CD4-positive, alpha-beta T cell (primary cell): Measurements from ENCODE around the gene UNC45A. TPM values are rescaled to one million over a fixed set of nuclear protein-coding genes. Genes with fewer than 3 reads are reported as not detected.

Source experiments
- ATAC-seq: fragments of 200-7000 bp; cut with Tn5 transposase; one replicate; pipeline ENCODE4 v1.10.0; 2022; ENCODE audit warnings: mild to moderate bottlenecking; ENCODE audit not compliant: poor library complexity
- CTCF ChIA-PET: fragments of 350-600 bp; sonication (Branson Sonifier 250); formaldehyde crosslinking; loops from one replicate; lab custom pipeline; 2021; ENCODE audit warnings: antibody characterized with exemption, inconsistent platforms; lab: Charles Lee
- POLR2A ChIA-PET: fragments of 350-600 bp; sonication (Branson Sonifier 250); formaldehyde crosslinking; loops from one replicate; lab custom pipeline; 2021; ENCODE audit warnings: antibody characterized with exemption, inconsistent platforms; lab: Charles Lee
- DNase-seq, 14 experiments: peaks; one replicate each; pipeline ENCODE4 v3.0.0-alpha.2; 2013 to 2020; ENCODE audit warnings: mixed read lengths in 2 of 14
- H3K27ac ChIP-seq, 2 donors: one replicate each; pipeline versions ENCODE4 v1.5.1 to v1.7.0; 2013; ENCODE audit warnings: low read length in 2 of 2, low read depth in 1 of 2, mild to moderate bottlenecking in 1 of 2
- H3K27me3 ChIP-seq, 2 experiments: 1 replicate in 1 of 2; 2 replicates in 1 of 2; pipeline versions ENCODE4 v1.6.1 to v1.7.0; 2013; ENCODE audit warnings: low read length in 2 of 2, control low read depth in 1 of 2, mild to moderate bottlenecking in 1 of 2, moderate library complexity in 1 of 2; ENCODE audit not compliant: insufficient read depth in 2 of 2, control insufficient read depth in 1 of 2
- H3K36me3 ChIP-seq: one replicate; pipeline ENCODE4 v1.6.1; 2013; ENCODE audit warnings: low read length, control low read depth; ENCODE audit not compliant: insufficient read depth
- H3K4me1 ChIP-seq: one replicate; pipeline ENCODE4 v1.6.1; 2013; ENCODE audit warnings: low read length, control low read depth; ENCODE audit not compliant: insufficient read depth
- H3K4me3 ChIP-seq: one replicate; pipeline ENCODE4 v1.5.1; 2013; ENCODE audit warnings: mild to moderate bottlenecking, low read length, moderate library complexity
- H3K9me3 ChIP-seq, 2 experiments: 1 replicate in 1 of 2; 2 replicates in 1 of 2; pipeline versions ENCODE4 v1.6.1 to v1.7.0; 2013; ENCODE audit warnings: low read length in 2 of 2, mild to moderate bottlenecking in 2 of 2, control low read depth in 1 of 2, moderate library complexity in 1 of 2; ENCODE audit not compliant: control insufficient read depth in 1 of 2, insufficient read depth in 1 of 2
- H3K27ac Mint-ChIP-seq: one replicate; pipeline ENCODE4 v1.8.0; 2020; ENCODE audit warnings: mixed read lengths
- H3K27me3 Mint-ChIP-seq: one replicate; pipeline ENCODE4 v1.8.0; 2021; ENCODE audit warnings: mixed read lengths
- H3K36me3 Mint-ChIP-seq: one replicate; pipeline ENCODE4 v1.8.0; 2021; ENCODE audit warnings: low read depth, mixed read lengths
- H3K4me1 Mint-ChIP-seq: one replicate; pipeline ENCODE4 v1.8.0; 2021; ENCODE audit warnings: low read depth, mixed read lengths
- H3K4me3 Mint-ChIP-seq: one replicate; pipeline ENCODE4 v1.8.0; 2020; ENCODE audit warnings: mild to moderate bottlenecking, mixed read lengths
- H3K9me3 Mint-ChIP-seq: one replicate; pipeline ENCODE4 v1.8.0; 2020; ENCODE audit warnings: mixed read lengths
- CTCF ChIP-seq: fragments of 200-600 bp; IDR thresholded peaks from one replicate; pipeline ENCODE4 v1.8.0; 2022; ENCODE audit warnings: antibody characterized with exemption, mild to moderate bottlenecking
- intact Hi-C, 2 experiments: fragments of 100-400 bp; cut with DNase I in 1 of 2; cut with micrococcal nuclease in 1 of 2; formaldehyde crosslinking; loops; one replicate each; pipeline versions ENCODE4 v1.15.1 to v1.9.0; 2023 to 2025; cut with DNase I, micrococcal nuclease
- total RNA-seq, 174 experiments: library from RNA in 2 of 174; stranded (reverse) in 2 of 174; gene quantifications; one replicate each; pipeline ENCODE4 v1.2.3 and lab custom pipeline; 2021 to 2026

The UNC45A gene
- total RNA-seq, 2 experiments from 2014 or later: 17.6 to 18.9 TPM

- no peak overlapping the region for H3K4me3 ChIP-seq
- DNase-seq: no peak
- ChIA-PET POLR2A (interaction anchor here (1.5 kb wide), 1 partner anchor 13 kb away, joined by 3 read pairs; no protein-coding TSS in a partner anchor), CTCF (no interaction called here)
- H3K9me3 ChIP-seq: no peaks in the 10 kb centered on the region
- no peak overlapping the region for H3K27ac Mint-ChIP-seq
- no peak overlapping the region for H3K4me3 Mint-ChIP-seq
- H3K27ac ChIP-seq: no peak overlapping the region
- H3K27me3 Mint-ChIP-seq: no peaks in the 10 kb centered on the region
- H3K9me3 Mint-ChIP-seq: no peaks in the 10 kb centered on the region
- TF ChIP-seq CTCF: no peak
- no peak for ATAC-seq
- intact Hi-C loops: no loop called here
- no peaks in the 10 kb centered on the region for H3K27me3 ChIP-seq
- no peaks in the 10 kb centered on the region for H3K4me1 Mint-ChIP-seq
- H3K36me3 ChIP-seq: peaks cover 95% of the 10 kb centered on the region
- H3K36me3 Mint-ChIP-seq: peaks cover 94% of the 10 kb centered on the region
- peaks cover 3% of the 10 kb centered on the region for H3K4me1 ChIP-seq
Measured at GRCh38 chr15:90916461-90916860, 18.6 kb upstream of the UNC45A start.

GRCh38 chr15:90917569-90917968 is 17.5 kb upstream of the UNC45A start:
- H3K4me3 ChIP-seq: no peak overlapping the region
- H3K27me3 ChIP-seq: no peaks in the 10 kb centered on the region
- Mint-ChIP-seq H3K27me3 (no peaks in the 10 kb centered on the region), H3K4me1 (no peaks in the 10 kb centered on the region), H3K4me3 (no peak overlapping the region), H3K27ac (no peak overlapping the region), H3K9me3 (no peaks in the 10 kb centered on the region), H3K36me3 (peaks cover 83% of the 10 kb centered on the region)
- ChIA-PET CTCF (no interaction called here), POLR2A (interaction anchor here (1.5 to 1.9 kb wide), 2 partner anchors 12 to 17 kb away, joined by 4 to 6 read pairs; partner anchors contain the start of gene UNC45A)
- peaks cover 3% of the 10 kb centered on the region for H3K4me1 ChIP-seq
- H3K27ac ChIP-seq: no peak overlapping the region
- no peaks in the 10 kb centered on the region for H3K9me3 ChIP-seq
- ATAC-seq (no peak), DNase-seq (no peak)
- H3K36me3 ChIP-seq: peaks cover 84% of the 10 kb centered on the region
- no peak for TF ChIP-seq CTCF
- intact Hi-C loops: no loop called here

- H3K4me3 Mint-ChIP-seq: no peak overlapping the region
- no peak overlapping the region for H3K27ac Mint-ChIP-seq
- H3K36me3 ChIP-seq: peaks cover 78% of the 10 kb centered on the region
- ChIA-PET POLR2A (interaction anchor here (1.5 to 1.9 kb wide), 2 partner anchors 11 to 16 kb away, joined by 4 to 6 read pairs; partner anchors contain the start of gene UNC45A), CTCF (no interaction called here)
- H3K4me1 Mint-ChIP-seq: no peaks in the 10 kb centered on the region
- no peaks in the 10 kb centered on the region for H3K27me3 ChIP-seq
- peaks cover 3% of the 10 kb centered on the region for H3K4me1 ChIP-seq
- ATAC-seq: no peak
- H3K27ac ChIP-seq: no peak overlapping the region
- TF ChIP-seq CTCF: no peak
- peaks cover 77% of the 10 kb centered on the region for H3K36me3 Mint-ChIP-seq
- intact Hi-C loops: no loop called here
- H3K27me3 Mint-ChIP-seq: no peaks in the 10 kb centered on the region
- H3K9me3 ChIP-seq: no peaks in the 10 kb centered on the region
- H3K9me3 Mint-ChIP-seq: no peaks in the 10 kb centered on the region
- DNase-seq: no peak
- H3K4me3 ChIP-seq: no peak overlapping the region
Measured at GRCh38 chr15:90918034-90918788, 16.9 kb upstream of the UNC45A start.
